B cell (primary cell): Measurements from ENCODE around the gene OR8B8. TPM values are rescaled to one million over a fixed set of nuclear protein-coding genes. Genes with fewer than 3 reads are reported as not detected.

Source experiments
- ATAC-seq: fragments of 200-7000 bp; cut with Tn5 transposase; one replicate; pipeline ENCODE4 v1.10.0; 2021; ENCODE audit warnings: low read depth, mild to moderate bottlenecking, moderate number of reproducible peaks, moderate library complexity
- CTCF ChIA-PET: fragments of 350-600 bp; sonication (Branson Sonifier 250); formaldehyde crosslinking; loops from one replicate; lab custom pipeline; 2021; ENCODE audit warnings: antibody characterized with exemption, inconsistent platforms; lab: Charles Lee
- POLR2A ChIA-PET: fragments of 350-600 bp; sonication (Branson Sonifier 250); formaldehyde crosslinking; loops from one replicate; lab custom pipeline; 2021; ENCODE audit warnings: antibody characterized with exemption; lab: Charles Lee
- DNase-seq: peaks from one replicate; pipeline ENCODE4 v3.0.0; 2013
- H2AFZ ChIP-seq: 2 replicates; pipeline ENCODE4 v1.6.1; 2012; ENCODE audit warnings: mild to moderate bottlenecking, low read depth, low read length; ENCODE audit not compliant: insufficient read depth, poor library complexity, severe bottlenecking
- H3K27ac ChIP-seq, 2 donors: 1 replicate in 1 of 2; 2 replicates in 1 of 2; pipeline ENCODE4 v1.5.1; 2012 to 2013; ENCODE audit warnings: low read length in 2 of 2, mild to moderate bottlenecking in 2 of 2, moderate library complexity in 1 of 2
- H3K27me3 ChIP-seq, 4 experiments: fragments of 200-600 bp in 1 of 4; sonication (generic) in 1 of 4; replicated peaks in 1 of 4; 1 replicate in 2 of 4; 2 replicates in 2 of 4; pipeline versions ENCODE4 v1.6.1 to v1.7.0; 2013 to 2016; ENCODE audit warnings: low read length in 3 of 4, mild to moderate bottlenecking in 2 of 4, mixed read lengths in 1 of 4, moderate library complexity in 1 of 4; ENCODE audit not compliant: insufficient read depth in 4 of 4, control insufficient read depth in 3 of 4; ENCODE audit errors: control extremely low read depth in 1 of 4
- H3K36me3 ChIP-seq, 2 experiments: replicated peaks in 1 of 2; 1 replicate in 1 of 2; 2 replicates in 1 of 2; pipeline versions ENCODE4 v1.6.1 to v1.7.1; 2013; ENCODE audit warnings: low read length in 1 of 2; ENCODE audit not compliant: insufficient read depth in 2 of 2, control insufficient read depth in 1 of 2; ENCODE audit errors: control extremely low read depth in 1 of 2, extremely low read depth in 1 of 2
- H3K4me1 ChIP-seq, 2 donors: fragments of 200-600 bp in 1 of 2; sonication (generic) in 1 of 2; 1 replicate in 1 of 2; 2 replicates in 1 of 2; pipeline versions ENCODE4 v1.5.1 to v1.6.1; 2013 to 2017; ENCODE audit warnings: low read length in 2 of 2; ENCODE audit not compliant: control insufficient read depth in 2 of 2, insufficient read depth in 2 of 2
- H3K4me2 ChIP-seq: replicated peaks from 2 replicates; pipeline ENCODE3; 2012; ENCODE audit warnings: mild to moderate bottlenecking, low read depth, low read length; ENCODE audit not compliant: poor library complexity, severe bottlenecking
- H3K4me3 ChIP-seq, 5 experiments: fragments of 200-600 bp in 1 of 5; sonication (generic) in 1 of 5; 1 replicate in 3 of 5; 2 replicates in 2 of 5; pipeline versions ENCODE4 v1.5.1 to v1.7.0; 2011 to 2016; ENCODE audit warnings: low read length in 4 of 5, mild to moderate bottlenecking in 4 of 5, low read depth in 2 of 5, control low read depth in 1 of 5, moderate library complexity in 1 of 5; ENCODE audit not compliant: insufficient read depth in 1 of 5; ENCODE audit errors: control extremely low read depth in 1 of 5, extremely low read depth in 1 of 5
- H3K79me2 ChIP-seq: fragments of 200-600 bp; sonication (generic); one replicate; pipeline ENCODE4 v1.6.0; 2016; ENCODE audit warnings: low read length; ENCODE audit not compliant: control insufficient read depth, insufficient read depth
- H3K9ac ChIP-seq: fragments of 200-600 bp; sonication (generic); 2 replicates; pipeline ENCODE4 v1.6.1; 2017; ENCODE audit warnings: mild to moderate bottlenecking, low read length, moderate library complexity
- H3K9me3 ChIP-seq, 3 donors: one replicate each; pipeline versions ENCODE4 v1.6.1 to v1.7.1; 2013; ENCODE audit warnings: low read length in 2 of 3; ENCODE audit not compliant: control insufficient read depth in 2 of 3, insufficient read depth in 1 of 3; ENCODE audit errors: control extremely low read depth in 1 of 3
- H4K20me1 ChIP-seq: 2 replicates; pipeline ENCODE4 v1.6.0; 2012; ENCODE audit warnings: mild to moderate bottlenecking, low read length; ENCODE audit not compliant: insufficient read depth, control insufficient read depth, poor library complexity, severe bottlenecking
- H3K27ac Mint-ChIP-seq: one replicate; pipeline ENCODE4 v1.8.0; 2021; ENCODE audit warnings: mixed read lengths
- H3K27me3 Mint-ChIP-seq: one replicate; pipeline ENCODE4 v1.8.0; 2021; ENCODE audit warnings: mixed read lengths
- H3K4me1 Mint-ChIP-seq: one replicate; pipeline ENCODE4 v1.8.0; 2021; ENCODE audit warnings: mixed read lengths
- H3K4me3 Mint-ChIP-seq: one replicate; pipeline ENCODE4 v1.8.0; 2021; ENCODE audit warnings: mixed read lengths
- H3K9me3 Mint-ChIP-seq: one replicate; pipeline ENCODE4 v1.8.0; 2022; ENCODE audit warnings: mixed read lengths; ENCODE audit not compliant: insufficient read depth
- CTCF ChIP-seq: fragments of 200-600 bp; IDR thresholded peaks from one replicate; pipeline ENCODE4 v1.8.0; 2022; ENCODE audit warnings: antibody characterized with exemption, mild to moderate bottlenecking
- EZH2 ChIP-seq: IDR thresholded peaks from 2 replicates; pipeline ENCODE4 v1.6.1; 2012; ENCODE audit warnings: borderline replicate concordance, low read depth, mild to moderate bottlenecking, moderate library complexity, low read length; ENCODE audit not compliant: insufficient read depth, poor library complexity, severe bottlenecking
- WGBS: methylation state at CpG from one replicate; pipeline ENCODE4 v1.1.5; 2013; ENCODE audit warnings: missing lambda C conversion rate; ENCODE audit not compliant: insufficient coverage; 5-methylcytosine and 5-hydroxymethylcytosine counted together
- intact Hi-C: fragments of 100-400 bp; cut with micrococcal nuclease; formaldehyde crosslinking; loops from one replicate; pipeline ENCODE4 v1.10.0; 2022
- polyA plus RNA-seq: library from polyadenylated mRNA; depleted of rRNA; stranded (reverse); fragments of >200 nt; gene quantifications from 2 replicates; pipeline ENCODE4 v1.2.3, GENCODE V29; 2012
- total RNA-seq, 2 donors: library from RNA; stranded (reverse); fragments of 120-200 nt in 1 of 2; gene quantifications; 1 replicate in 1 of 2; 2 replicates in 1 of 2; pipeline versions ENCODE4 v1.2.3 to v1.2.4, GENCODE V29; 2013 to 2022

Gene OR8B8
- total and polyA plus RNA-seq, 2 donors (not counting 1 experiment from before 2014, with no cell fraction given), result not detected

GRCh38 chr11:124475265-124475664, 29.8 kb upstream of the OR8B8 start:
- DNase-seq (no peak), ATAC-seq (no peak)
- TF ChIP-seq CTCF, result no peak
- no peak for TF ChIP-seq EZH2
- no peak overlapping the region for H2AFZ ChIP-seq
- Mint-ChIP-seq H3K9me3 (no peaks in the 10 kb centered on the region), H3K4me1 (no peaks in the 10 kb centered on the region), H3K27ac (no peak overlapping the region), H3K4me3 (no peak overlapping the region), H3K27me3 (peaks cover 17% of the 10 kb centered on the region)
- no peak overlapping the region for H3K9ac ChIP-seq
- CTCF ChIA-PET, result no interaction called here
- H3K9me3 ChIP-seq, result no peaks in the 10 kb centered on the region
- no peaks in the 10 kb centered on the region for H3K4me1 ChIP-seq
- no peaks in the 10 kb centered on the region for H4K20me1 ChIP-seq
- intact Hi-C loops, result no loop called here
- no peak overlapping the region for H3K4me3 ChIP-seq
- H3K36me3 ChIP-seq, result no peaks in the 10 kb centered on the region
- H3K4me2 ChIP-seq, result no peak overlapping the region
- WGBS, result no CpG with 5 or more reads among the region's 2 CpGs
- H3K27me3 ChIP-seq, result peaks cover 0 to 3% (median 0%) of the 10 kb centered on the region in 4 experiments
- POLR2A ChIA-PET, result no interaction called here
- H3K79me2 ChIP-seq, result no peaks in the 10 kb centered on the region
- no peak overlapping the region for H3K27ac ChIP-seq

- H3K4me3 ChIP-seq, result no peak overlapping the region
- Mint-ChIP-seq H3K9me3 (no peaks in the 10 kb centered on the region), H3K4me3 (no peak overlapping the region), H3K4me1 (no peaks in the 10 kb centered on the region), H3K27ac (no peak overlapping the region), H3K27me3 (peaks cover 13% of the 10 kb centered on the region)
- no peaks in the 10 kb centered on the region for H3K4me1 ChIP-seq
- no peak overlapping the region for H2AFZ ChIP-seq
- DNase-seq (no peak), ATAC-seq (no peak)
- POLR2A ChIA-PET, result no interaction called here
- CTCF ChIA-PET, result no interaction called here
- H3K9me3 ChIP-seq, result no peaks in the 10 kb centered on the region
- TF ChIP-seq CTCF, result no peak
- no peak for TF ChIP-seq EZH2
- H3K27ac ChIP-seq, result no peak overlapping the region
- no peaks in the 10 kb centered on the region for H3K36me3 ChIP-seq
- H3K4me2 ChIP-seq, result no peak overlapping the region
- H4K20me1 ChIP-seq, result no peaks in the 10 kb centered on the region
- intact Hi-C loops, result no loop called here
- no peaks in the 10 kb centered on the region for H3K27me3 ChIP-seq
- H3K9ac ChIP-seq, result no peak overlapping the region
- WGBS, result no CpG with 5 or more reads among the region's 2 CpGs
- H3K79me2 ChIP-seq, result no peaks in the 10 kb centered on the region
Observed at GRCh38 chr11:124474779-124475178, 29.3 kb upstream of the OR8B8 start.
